GM12878 (cell line): ENCODE results near the gene AIF1. TPM values are rescaled to one million over a fixed set of nuclear protein-coding genes. Genes with fewer than 3 reads are reported as not detected.

Experiments
- ATAC-seq: fragments of 200-7000 bp; cut with Tn5 transposase; 3 replicates; pipeline ENCODE4 v1.9.1; 2020; ENCODE audit warnings: mild to moderate bottlenecking, moderate library complexity
- BruUV-seq: library from RNA; stranded (reverse); fragments of 400-500 nt; replicated peaks from 2 replicates; lab custom pipeline; 2021; lab: Mats Ljungman, UMichigan
- CTCF ChIA-PET: fragments of 300-600 bp; sonication (Branson Sonifier 250); formaldehyde crosslinking; extraction: SDS; loops from one replicate; lab custom pipeline; 2021; ENCODE audit warnings: inconsistent platforms; lab: Yijun Ruan, JAX
- POLR2A ChIA-PET: fragments of 350-600 bp; formaldehyde crosslinking; extraction: SDS; loops from one replicate; lab custom pipeline; 2021; ENCODE audit warnings: inconsistent platforms; lab: Charles Lee
- RAD21 ChIA-PET: fragments of 300-600 bp; sonication (Branson Sonifier 250); formaldehyde crosslinking; loops from one replicate; lab custom pipeline; 2023; ENCODE audit warnings: antibody characterized with exemption; ENCODE audit not compliant: unreplicated experiment; lab: Charles Lee
- SMC1A ChIA-PET: fragments of 300-600 bp; sonication (Branson Sonifier 250); formaldehyde crosslinking; loops from one replicate; lab custom pipeline; 2023; ENCODE audit not compliant: unreplicated experiment, uncharacterized antibody; lab: Charles Lee
- DNase-seq: peaks from one replicate; pipeline ENCODE4 v3.0.0-alpha.2; 2011; ENCODE audit warnings: low read depth, low spot score
- FAIRE-seq: peaks from 3 replicates; lab custom pipeline; 2011; peaks lifted over from hg19 to GRCh38; lab: Jason Lieb, UNC
- H2AFZ ChIP-seq: 2 replicates; pipeline ENCODE4 v1.6.0; 2011; ENCODE audit warnings: low read depth, low read length, control low read depth; ENCODE audit not compliant: control insufficient read depth
- H3K27ac ChIP-seq: 2 replicates; pipeline ENCODE4 v1.5.1; 2011; ENCODE audit warnings: control low read depth; ENCODE audit not compliant: control insufficient read depth, insufficient read depth
- H3K27me3 ChIP-seq, 2 experiments: replicated peaks in 1 of 2; 2 replicates each; pipeline versions ENCODE4 v1.6.0 to v1.6.1; 2011; ENCODE audit warnings: low read length in 1 of 2; ENCODE audit not compliant: control insufficient read depth in 2 of 2, insufficient read depth in 2 of 2
- H3K36me3 ChIP-seq, 2 experiments: 2 replicates each; pipeline ENCODE4 v1.5.1; 2011; ENCODE audit warnings: low read length in 1 of 2; ENCODE audit not compliant: control insufficient read depth in 2 of 2, insufficient read depth in 2 of 2
- H3K4me1 ChIP-seq: 2 replicates; pipeline ENCODE4 v1.6.1; 2011; ENCODE audit warnings: mild to moderate bottlenecking, low read length, moderate library complexity, mixed read lengths; ENCODE audit not compliant: control insufficient read depth, insufficient read depth
- H3K4me2 ChIP-seq: 2 replicates; pipeline ENCODE4 v1.6.0; 2011; ENCODE audit warnings: control low read depth; ENCODE audit not compliant: control insufficient read depth, insufficient read depth
- H3K4me3 ChIP-seq: fragments of 200-600 bp; sonication (generic); 2 replicates; pipeline ENCODE4 v1.5.1; 2016
- H3K79me2 ChIP-seq: 2 replicates; pipeline ENCODE4 v1.6.0; 2011; ENCODE audit warnings: low read length; ENCODE audit not compliant: control insufficient read depth, insufficient read depth
- H3K9ac ChIP-seq: 2 replicates; pipeline ENCODE4 v1.8.0; 2011; ENCODE audit warnings: low read length, control low read depth, mixed read lengths; ENCODE audit not compliant: control insufficient read depth, insufficient read depth
- H3K9me3 ChIP-seq: replicated peaks from 3 replicates; pipeline ENCODE4 v1.5.1; 2011; ENCODE audit warnings: mild to moderate bottlenecking, low read length; ENCODE audit not compliant: control insufficient read depth, insufficient read depth
- H4K20me1 ChIP-seq: 2 replicates; pipeline ENCODE4 v1.6.0; 2011; ENCODE audit not compliant: control insufficient read depth, insufficient read depth
- ASH2L ChIP-seq: fragments of 300-600, 200-600 bp; sonication (generic); IDR thresholded peaks from 2 replicates; pipeline ENCODE4 v1.6.1; 2017; ENCODE audit warnings: low read depth, mild to moderate bottlenecking, borderline replicate concordance
- CREB1 ChIP-seq: IDR thresholded peaks from 2 replicates; pipeline ENCODE4 v1.6.1; 2012; ENCODE audit warnings: low read depth, mild to moderate bottlenecking, inconsistent platforms
- HCFC1 ChIP-seq: fragments of 150-350 bp; IDR thresholded peaks from 2 replicates; pipeline ENCODE4 v1.6.1; 2014; ENCODE audit warnings: low read length
- JUNB ChIP-seq: IDR thresholded peaks from 2 replicates; pipeline ENCODE4 v1.6.1; 2016; ENCODE audit warnings: antibody characterized with exemption, mild to moderate bottlenecking
- KAT2A ChIP-seq: conservative IDR thresholded peaks from 2 replicates; pipeline ENCODE4 v1.6.1; 2011; ENCODE audit warnings: low read depth, low read length; ENCODE audit not compliant: control insufficient read depth
- KLF5 ChIP-seq: fragments of 450-650 bp; IDR thresholded peaks from 2 replicates; pipeline ENCODE4 v1.6.1; 2014; ENCODE audit warnings: mild to moderate bottlenecking; ENCODE audit not compliant: partially characterized antibody
- NFYA ChIP-seq: IDR thresholded peaks from 2 replicates; pipeline ENCODE4 v1.6.1; 2011; ENCODE audit warnings: low read depth, mild to moderate bottlenecking, low read length, improper control_type of control experiment, borderline replicate concordance
- NFYB ChIP-seq: IDR thresholded peaks from 2 replicates; pipeline ENCODE4 v1.6.1; 2011; ENCODE audit warnings: low read depth, mild to moderate bottlenecking, low read length, improper control_type of control experiment, moderate library complexity; ENCODE audit not compliant: insufficient read depth
- PKNOX1 ChIP-seq: fragments of 450-650 bp; IDR thresholded peaks from 2 replicates; pipeline ENCODE4 v1.6.1; 2016; ENCODE audit warnings: mild to moderate bottlenecking
- POLR2AphosphoS2 ChIP-seq: IDR thresholded peaks from 2 replicates; pipeline ENCODE4 v1.6.1; 2011; ENCODE audit warnings: low read depth, mild to moderate bottlenecking, low read length, improper control_type of control experiment, moderate library complexity
- POLR2AphosphoS5 ChIP-seq: IDR thresholded peaks from 2 replicates; pipeline ENCODE4 v1.6.1; 2011; ENCODE audit warnings: mild to moderate bottlenecking, low read length, inconsistent platforms
- SIN3A ChIP-seq: IDR thresholded peaks from 2 replicates; pipeline ENCODE4 v1.6.1; 2012; ENCODE audit warnings: low read depth, low read length, improper control_type of control experiment
- SKIL ChIP-seq: fragments of 450-650 bp; IDR thresholded peaks from 2 replicates; pipeline ENCODE4 v1.6.1; 2017; ENCODE audit warnings: mild to moderate bottlenecking, low read depth, inconsistent platforms; ENCODE audit not compliant: poor library complexity, severe bottlenecking
- SMARCA5 ChIP-seq: fragments of 450-650 bp; IDR thresholded peaks from 2 replicates; pipeline ENCODE4 v1.6.1; 2017; ENCODE audit warnings: mild to moderate bottlenecking
- ZBTB11 ChIP-seq: fragments of 450-650 bp; formaldehyde crosslinking; IDR thresholded peaks from 2 replicates; pipeline ENCODE4 v1.5.0; 2022; ENCODE audit warnings: mild to moderate bottlenecking, missing genetic modification characterization
- ZNF274 ChIP-seq: IDR thresholded peaks from one replicate; pipeline ENCODE4 v1.8.0; 2011; ENCODE audit not compliant: insufficient read length, insufficient read depth
- WGBS: methylation state at CpG from one replicate; pipeline ENCODE4 v1.1.6; 2016; ENCODE audit warnings: low lambda C conversion rate; ENCODE audit not compliant: insufficient replicate concordance, insufficient coverage; ENCODE audit errors: missing lambda C conversion rate; 5-methylcytosine and 5-hydroxymethylcytosine counted together
- in situ Hi-C: fragments of 300-500 bp; cut with MboI; formaldehyde crosslinking; loops from 9 replicates; pipeline ENCODE4 v1.14.3; 2018; ENCODE audit warnings: mixed read lengths
- intact Hi-C: fragments of 100-400 bp; cut with micrococcal nuclease; formaldehyde crosslinking; loops from one replicate; pipeline ENCODE4 v1.14.2; 2022; ENCODE audit not compliant: unreplicated experiment
- polyA plus RNA-seq, 11 experiments: library from polyadenylated mRNA; depleted of rRNA in 4 of 11; unstranded in 6 of 11; stranded (reverse) in 5 of 11; fragments of >200 nt; fragmentation: Nextera tagmentation in 4 of 11; fragmentation: Illumina TruSeq in 1 of 11; extraction: Ambion mirVana in 4 of 11; extraction: Trizol in 1 of 11; gene quantifications; 1 replicate in 1 of 11; 2 replicates in 10 of 11; pipeline versions ENCODE4 v1.2.1 to v1.2.3, GENCODE V29; 2011 to 2016; ENCODE audit warnings: inconsistent platforms in 2 of 11, missing spikeins in 2 of 11, low read depth in 1 of 11
- total RNA-seq, 4 experiments: library from RNA; depleted of rRNA in 3 of 4; stranded (reverse); fragments of >200 nt in 3 of 4; fragmentation: Illumina TruSeq in 1 of 4; extraction: Trizol in 1 of 4; gene quantifications; 2 replicates each; pipeline versions ENCODE4 v1.2.1 to v1.2.3, GENCODE V29; 2013 to 2021

Gene AIF1
- total and polyA plus RNA-seq, 10 of the 15 experiments (the other 5 are each of a cell fraction or from before 2014, with no cell fraction given): 1.9 to 256 (median 134) TPM

GRCh38 chr6:31577579-31577966 is 37.5 kb upstream of the AIF1 start:
- CTCF ChIA-PET: interaction anchor here (1.3 to 31.0 kb wide), 3 partner anchors 15 to 45 kb away, joined by 3 to 2098 read pairs (median 789); partner anchors contain the start of genes ATP6V1G2, DDX39B, LST1 and LTA
- ATAC-seq (no peak), FAIRE-seq (no peak)
- whole genome bisulfite sequencing: 44% methylated on average over 3 of the region's 3 CpGs
- SMC1A ChIA-PET: interaction anchor here (5.1 to 45.5 kb wide), 3 partner anchors 7 to 23 kb away, joined by 56 to 1989 read pairs (median 523); partner anchors contain the start of genes ATP6V1G2, DDX39B, LST1 and LTA
- no TSS peak for BruUV-seq
- peaks cover 0 to 7% of the 10 kb centered on the region in 2 experiments; a peak in 2 of 4 replicates for H3K36me3 ChIP-seq
- no peaks in the 10 kb centered on the region for H3K27me3 ChIP-seq
- POLR2A ChIA-PET: interaction anchor here (1.0 to 17.1 kb wide), 8 partner anchors 7 to 229 kb away, joined by 3 to 282 read pairs (median 90); partner anchors contain the start of genes ATP6V1G2, DDX39B, LSM2 and LST1
- no peaks in the 10 kb centered on the region for H3K9me3 ChIP-seq
- intact Hi-C loops: no loop called here
- TF ChIP-seq ZBTB11 (CRISPR knock-in tag): no peak
- TF ChIP-seq NFYB: no peak
- no peak for TF ChIP-seq PKNOX1
- TF ChIP-seq SMARCA5: no peak
- TF ChIP-seq POLR2AphosphoS5: peak; percentile 14; the same call in 1 of the 2 replicates
- TF ChIP-seq JUNB: no peak
- TF ChIP-seq NFYA: no peak
- no peak for TF ChIP-seq HCFC1
- no peak for TF ChIP-seq CREB1
- TF ChIP-seq ZNF274: no peak
- TF ChIP-seq SKIL: no peak
- no peak for TF ChIP-seq KLF5
- TF ChIP-seq POLR2AphosphoS2: 0 out of 2 replicates have a peak, but pooled peaks have one; percentile 7
- TF ChIP-seq KAT2A: no peak
- no peak for TF ChIP-seq ASH2L
- no peak for TF ChIP-seq SIN3A
- TF ChIP-seq, all 136 proteins: peak for 2
- Histone ChIP-seq H3K4me3 (peak overlapping the region; percentile 91), H3K9ac (peak overlapping the region; percentile 82), H3K27ac (peak overlapping the region; percentile 96), H3K79me2 (peaks cover 87% of the 10 kb centered on the region), H4K20me1 (no peaks in the 10 kb centered on the region), H3K4me2 (peak overlapping the region; percentile 84), H3K4me1 (peaks cover 50% of the 10 kb centered on the region), H2AFZ (no peak overlapping the region)
- RAD21 ChIA-PET: interaction anchor here (1.0 to 17.5 kb wide), 9 partner anchors 8 to 253 kb away, joined by 3 to 620 read pairs (median 7); partner anchors contain the start of genes ATP6V1G2, DDX39B, LST1 and NCR3
- in situ Hi-C loops: no loop called here
- DNase-seq: no peak
